K562 (cell line): ENCODE results near the gene NES. TPM values are rescaled to one million over a fixed set of nuclear protein-coding genes. Genes with fewer than 3 reads are reported as not detected.
A peak's percentile ranks its signal among the peaks of the same experiment; 100 is the strongest.

Experiments
- CTCFL ChIP-seq: IDR thresholded peaks from 2 replicates; pipeline ENCODE4 v1.6.1; 2011; ENCODE audit warnings: borderline replicate concordance, low read depth, mild to moderate bottlenecking, moderate library complexity, low read length; ENCODE audit not compliant: insufficient read depth, poor library complexity, severe bottlenecking
- ETV6 ChIP-seq, 3 experiments: fragments of 150-350 bp in 1 of 3; sonication (generic) in 1 of 3; formaldehyde crosslinking in 1 of 3; IDR thresholded peaks; 2 replicates each; pipeline versions ENCODE4 v1.6.1 to v1.8.0; 2014 to 2022; ENCODE audit warnings: borderline replicate concordance in 2 of 3, low read depth in 2 of 3, antibody characterized with exemption in 1 of 3, low read length in 1 of 3, mild to moderate bottlenecking in 1 of 3, missing genetic modification reagents in 1 of 3
- GATAD2A ChIP-seq: fragments of 450-650 bp; IDR thresholded peaks from 2 replicates; pipeline ENCODE4 v1.6.1; 2017
- HNRNPUL1 ChIP-seq: fragments of 200-400 bp; formaldehyde crosslinking; IDR thresholded peaks from 2 replicates; pipeline ENCODE4 v1.6.1; 2017; ENCODE audit warnings: low read length
- LARP7 ChIP-seq: fragments of 450-650 bp; IDR thresholded peaks from 2 replicates; pipeline ENCODE4 v1.6.1; 2016
- MAX ChIP-seq: sonication (generic); formaldehyde crosslinking; IDR thresholded peaks from 2 replicates; pipeline ENCODE4 v1.9.0; 2022; ENCODE audit warnings: mild to moderate bottlenecking, missing genetic modification reagents
- NEUROD1 ChIP-seq: fragments of 150-350 bp; IDR thresholded peaks from 2 replicates; pipeline ENCODE4 v1.6.1; 2014; ENCODE audit warnings: borderline replicate concordance, low read length, low read depth; ENCODE audit not compliant: partially characterized antibody
- PCBP2 ChIP-seq: fragments of 200-400 bp; formaldehyde crosslinking; IDR thresholded peaks from 2 replicates; pipeline ENCODE4 v1.6.1; 2018; ENCODE audit warnings: low read length, low read depth, mild to moderate bottlenecking, moderate library complexity; ENCODE audit not compliant: poor library complexity, severe bottlenecking
- PHF20 ChIP-seq: fragments of 450-650 bp; IDR thresholded peaks from 2 replicates; pipeline ENCODE4 v1.6.1; 2018; ENCODE audit not compliant: partially characterized antibody
- SAFB ChIP-seq: fragments of 200-400 bp; formaldehyde crosslinking; IDR thresholded peaks from 2 replicates; pipeline ENCODE4 v1.6.1; 2017; ENCODE audit warnings: low read depth, low read length, borderline replicate concordance
- SMAD2 ChIP-seq: fragments of 150-350 bp; IDR thresholded peaks from 2 replicates; pipeline ENCODE4 v1.6.1; 2014; ENCODE audit warnings: low read depth, mild to moderate bottlenecking, low read length
- SMC3 ChIP-seq: conservative IDR thresholded peaks from 2 replicates; pipeline ENCODE4 v1.6.1; 2011; ENCODE audit warnings: low read depth, low read length, improper control_type of control experiment; ENCODE audit not compliant: insufficient read depth
- SNRNP70 ChIP-seq: fragments of 200-400 bp; formaldehyde crosslinking; optimal IDR thresholded peaks from 2 replicates; pipeline ENCODE3; 2017; ENCODE audit warnings: low read depth, low read length
- THAP7 ChIP-seq: fragments of 250-450 bp; sonication (Bioruptor Pico); IDR thresholded peaks from 2 replicates; pipeline ENCODE4 v1.5.0; 2021
- THRA ChIP-seq: fragments of 450-650 bp; IDR thresholded peaks from 2 replicates; pipeline ENCODE4 v1.6.1; 2017; ENCODE audit warnings: mild to moderate bottlenecking, moderate library complexity
- ZFP36 ChIP-seq: fragments of 150-350 bp; IDR thresholded peaks from 2 replicates; pipeline ENCODE4 v1.6.1; 2018; ENCODE audit warnings: low read length, low read depth; ENCODE audit not compliant: partially characterized antibody
- ZNF717 ChIP-seq: fragments of 250-450 bp; sonication (Bioruptor Pico); IDR thresholded peaks from 2 replicates; pipeline ENCODE4 v1.5.0; 2021
- ZSCAN29 ChIP-seq: fragments of 450-650 bp; IDR thresholded peaks from 2 replicates; pipeline ENCODE4 v1.6.1; 2017
- polyA plus RNA-seq, 8 experiments: library from polyadenylated mRNA; depleted of rRNA in 4 of 8; stranded (reverse) in 5 of 8; unstranded in 3 of 8; fragments of >200 nt; fragmentation: Nextera tagmentation in 2 of 8; fragmentation: Illumina TruSeq in 1 of 8; extraction: Ambion mirVana in 2 of 8; extraction: Trizol in 1 of 8; gene quantifications; 2 replicates each; pipeline versions ENCODE4 v1.2.1 to v1.2.3, GENCODE V29; 2011 to 2014; ENCODE audit warnings: inconsistent platforms in 1 of 8, missing spikeins in 1 of 8
- total RNA-seq, 7 experiments: library from RNA; depleted of rRNA in 6 of 7; stranded (reverse); fragments of >200 nt in 6 of 7; fragmentation: Illumina TruSeq in 2 of 7; extraction: Trizol in 2 of 7; gene quantifications; 2 replicates each; pipeline versions ENCODE4 v1.2.1 to v1.2.3, GENCODE V29; 2011 to 2021; ENCODE audit warnings: low replicate concordance in 1 of 7

The NES gene
- total and polyA plus RNA-seq, 9 of the 15 experiments (the other 6 are each of a cell fraction or from before 2014, with no cell fraction given): 0.10 to 8.6 (median 4.2) TPM

- TF ChIP-seq HNRNPUL1 (no peak), MAX (CRISPR knock-in tag) (peak; percentile 41; the same call in 1 of the 2 replicates), SNRNP70 (no peak), ZFP36 (no peak), SMC3 (peak; percentile 64), PHF20 (no peak), PCBP2 (no peak), SMAD2 (no peak), ZSCAN29 (no peak), SAFB (peak; percentile 47; the same call in 1 of the 2 replicates), GATAD2A (peak; percentile 41; the same call in 1 of the 2 replicates), THRA (no peak), NEUROD1 (no peak), LARP7 (0 out of 2 replicates have a peak, but pooled peaks have one; percentile 20), CTCFL (peak; percentile 40), ZNF717 (CRISPR knock-in tag) (no peak), ETV6 (IDR thresholded peaks at IDR 0.05; ENCODE audit: borderline replicate concordance in 1 of 2, low read depth in 2 of 2, low read length in 1 of 2) (no peak), ETV6 (CRISPR knock-in tag; IDR thresholded peaks at IDR 0.05; ENCODE audit: borderline replicate concordance) (no peak; the same call in 1 of the 2 replicates), THAP7 (CRISPR knock-in tag) (no peak)
Observed at GRCh38 chr1:156625436-156626078, 51.6 kb downstream of the NES start (continued).
